SK-N-SH (cell line): ENCODE data around the gene PRRT2. TPM values are rescaled to one million over a fixed set of nuclear protein-coding genes. Genes with fewer than 3 reads are reported as not detected.

ENCODE experiments used
- CTCF ChIA-PET: fragments of 300-600, 350-600 bp; formaldehyde crosslinking; extraction: SDS; loops from one replicate; lab custom pipeline; 2021; lab: Yijun Ruan, JAX
- POLR2A ChIA-PET: fragments of 350-600 bp; sonication (Branson Sonifier 250); formaldehyde crosslinking; extraction: SDS; loops from one replicate; lab custom pipeline; 2020; ENCODE audit warnings: antibody characterized with exemption, inconsistent platforms; lab: Yijun Ruan, JAX
- DNase-seq: peaks from one replicate; pipeline ENCODE4 v3.0.0; 2012
- H2AFZ ChIP-seq: fragments of 200-600 bp; sonication (generic); 2 replicates; pipeline ENCODE4 v1.8.1; 2016; ENCODE audit warnings: antibody characterized with exemption, mild to moderate bottlenecking, low read depth
- H3F3A ChIP-seq: fragments of 200-600 bp; sonication (generic); replicated peaks from 2 replicates; pipeline ENCODE3; 2016; ENCODE audit warnings: antibody characterized with exemption, mild to moderate bottlenecking; ENCODE audit not compliant: insufficient read depth
- H3K27ac ChIP-seq, 2 experiments: fragments of 200-500 bp in 1 of 2; fragments of 200-600 bp in 1 of 2; sonication (Bioruptor generic) in 1 of 2; sonication (generic), shearing (Covaris generic) in 1 of 2; 2 replicates each; pipeline versions ENCODE4 v1.5.1 to v1.6.1; 2014 to 2016; ENCODE audit warnings: low read depth in 2 of 2, inconsistent platforms in 1 of 2, low read length in 1 of 2, mild to moderate bottlenecking in 1 of 2, mixed read lengths in 1 of 2
- H3K27me3 ChIP-seq: fragments of 200-600 bp; sonication (generic), shearing (Covaris generic); 2 replicates; pipeline ENCODE4 v1.6.1; 2016; ENCODE audit warnings: mixed run types; ENCODE audit not compliant: insufficient read depth
- H3K36me3 ChIP-seq, 2 experiments: fragments of 200-500 bp in 1 of 2; fragments of 200-600 bp in 1 of 2; sonication (Bioruptor generic) in 1 of 2; sonication (generic) in 1 of 2; replicated peaks in 1 of 2; 2 replicates each; pipeline versions ENCODE3 to v1.5.1; 2014 to 2016; ENCODE audit warnings: low read length in 1 of 2, mild to moderate bottlenecking in 1 of 2; ENCODE audit not compliant: insufficient read depth in 2 of 2, control insufficient read depth in 1 of 2
- H3K4me1 ChIP-seq, 2 experiments: fragments of 200-500 bp in 1 of 2; fragments of 200-600 bp in 1 of 2; sonication (Bioruptor generic) in 1 of 2; sonication (generic), shearing (Covaris generic) in 1 of 2; 2 replicates each; pipeline versions ENCODE4 v1.5.1 to v1.6.1; 2014 to 2016; ENCODE audit warnings: low read depth in 1 of 2, low read length in 1 of 2, mixed run types in 1 of 2; ENCODE audit not compliant: insufficient read depth in 2 of 2, control insufficient read depth in 1 of 2
- H3K4me2 ChIP-seq: fragments of 200-600 bp; sonication (generic), shearing (Covaris generic); 2 replicates; pipeline ENCODE4 v1.6.1; 2017; ENCODE audit warnings: mixed run types
- H3K4me3 ChIP-seq, 2 experiments: fragments of 200-500 bp in 1 of 2; fragments of 200-600 bp in 1 of 2; sonication (Bioruptor generic) in 1 of 2; sonication (generic), shearing (Covaris generic) in 1 of 2; 2 replicates each; pipeline versions ENCODE4 v1.5.1 to v1.8.1; 2014 to 2016; ENCODE audit warnings: low read depth in 2 of 2, inconsistent platforms in 1 of 2, low read length in 1 of 2, mild to moderate bottlenecking in 1 of 2, mixed read lengths in 1 of 2, moderate library complexity in 1 of 2
- H3K79me2 ChIP-seq: fragments of 200-600 bp; sonication (generic); 2 replicates; pipeline ENCODE4 v1.8.1; 2017; ENCODE audit warnings: mild to moderate bottlenecking; ENCODE audit not compliant: insufficient read depth
- H3K9ac ChIP-seq: fragments of 200-600 bp; sonication (generic); 2 replicates; pipeline ENCODE4 v1.6.1; 2017; ENCODE audit warnings: mixed run types
- H3K9me2 ChIP-seq: fragments of 200-600 bp; sonication (generic); 2 replicates; pipeline ENCODE4 v1.6.1; 2017; ENCODE audit warnings: mixed run types
- H3K9me3 ChIP-seq: fragments of 200-600 bp; sonication (generic); 2 replicates; pipeline ENCODE4 v1.6.1; 2017; ENCODE audit warnings: mixed run types, mild to moderate bottlenecking, moderate library complexity
- H4K20me1 ChIP-seq: fragments of 200-600 bp; sonication (generic); 2 replicates; pipeline ENCODE4 v1.6.1; 2017; ENCODE audit warnings: mild to moderate bottlenecking, mixed run types; ENCODE audit not compliant: insufficient read depth
- CHD2 ChIP-seq: fragments of 150-350 bp; IDR thresholded peaks from 2 replicates; pipeline ENCODE4 v1.6.1; 2018; ENCODE audit warnings: low read length; ENCODE audit not compliant: partially characterized antibody
- ELF1 ChIP-seq: IDR thresholded peaks from 2 replicates; pipeline ENCODE4 v1.4.0; 2012
- FOXJ3 ChIP-seq: sonication (generic); formaldehyde crosslinking; IDR thresholded peaks from 2 replicates; pipeline ENCODE4 v1.5.1; 2020; ENCODE audit warnings: mild to moderate bottlenecking, missing genetic modification reagents
- GATA2 ChIP-seq: sonication (generic); formaldehyde crosslinking; IDR thresholded peaks from 2 replicates; pipeline ENCODE4 v1.5.0; 2020; ENCODE audit warnings: mild to moderate bottlenecking, missing genetic modification reagents
- POLR2AphosphoS5 ChIP-seq: IDR thresholded peaks from 2 replicates; pipeline ENCODE4 v1.6.1; 2012; ENCODE audit warnings: low read depth, low read length
- RCOR1 ChIP-seq: fragments of 150-350 bp; IDR thresholded peaks from 2 replicates; pipeline ENCODE4 v1.6.1; 2017; ENCODE audit warnings: antibody characterized with exemption, low read length
- RFX5 ChIP-seq: IDR thresholded peaks from 2 replicates; pipeline ENCODE4 v1.6.1; 2012; ENCODE audit warnings: mild to moderate bottlenecking, improper control_type of control experiment, low read length
- RXRA ChIP-seq: IDR thresholded peaks from 2 replicates; pipeline ENCODE4 v1.4.0; 2012; ENCODE audit warnings: low read depth, mild to moderate bottlenecking, borderline replicate concordance
- TAF1 ChIP-seq: IDR thresholded peaks from 2 replicates; pipeline ENCODE4 v1.6.1; 2012; ENCODE audit warnings: low read depth, mild to moderate bottlenecking, low read length, moderate library complexity, borderline replicate concordance
- TCF12 ChIP-seq: IDR thresholded peaks from 2 replicates; pipeline ENCODE4 v1.4.0; 2012
- USF1 ChIP-seq: IDR thresholded peaks from 2 replicates; pipeline ENCODE4 v1.4.0; 2012; ENCODE audit warnings: low read depth, borderline replicate concordance
- WGBS: methylation state at CpG from one replicate; pipeline ENCODE4 v1.1.6; 2017; ENCODE audit warnings: low lambda C conversion rate; 5-methylcytosine and 5-hydroxymethylcytosine counted together
- polyA plus RNA-seq, 3 experiments: library from polyadenylated mRNA; depleted of rRNA; stranded (reverse); fragments of >200 nt; gene quantifications; 2 replicates each; pipeline ENCODE4 v1.2.3, GENCODE V29; 2012
- TF ChIP-seq, protein P1 (sequence below): IDR thresholded peaks from 2 replicates; pipeline ENCODE4 v1.4.0; 2012; ENCODE audit warnings: low read depth, borderline replicate concordance
- TF ChIP-seq, protein P2 (sequence below): IDR thresholded peaks from 2 replicates; pipeline ENCODE4; 2012

The PRRT2 gene
- polyA plus RNA-seq, 1 of the 3 experiments (the other 2 are of a cell fraction): 28.1 TPM

DNA sequence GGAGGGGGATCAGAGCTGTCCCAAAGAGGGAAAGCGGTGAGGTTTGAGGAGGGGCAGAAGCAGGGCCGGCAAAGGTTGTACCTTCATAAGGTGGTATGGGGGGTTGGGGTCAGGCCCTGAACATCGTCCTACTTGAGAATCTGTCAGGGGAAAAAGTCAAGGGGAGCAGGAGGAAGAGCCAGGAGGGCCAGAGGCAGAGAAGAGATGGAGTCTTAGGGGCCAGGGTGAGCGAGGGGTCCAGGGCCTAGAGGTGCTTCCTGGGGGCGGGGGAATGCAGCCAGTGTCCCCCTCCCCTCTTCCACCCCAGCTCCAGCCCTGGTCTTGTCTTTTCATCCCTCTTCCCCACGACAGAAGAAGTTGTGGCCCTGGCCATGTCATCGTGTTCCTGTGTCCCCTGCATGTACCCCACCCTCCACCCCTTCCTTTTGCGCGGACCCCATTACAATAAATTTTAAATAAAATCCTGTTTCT lies 1.3 kb upstream of the PRRT2 start:
- no peaks in the 10 kb centered on the region for H3K27me3 ChIP-seq
- peak overlapping the region; percentile 87 to 97 for H3K27ac ChIP-seq
- H3K9me2 ChIP-seq: no peaks in the 10 kb centered on the region
- WGBS: 29% methylated on average over 8 of the region's 9 CpGs
- peaks cover 47 to 71% of the 10 kb centered on the region in 2 experiments for H3K4me1 ChIP-seq
- peaks cover 45% of the 10 kb centered on the region for H3F3A ChIP-seq
- peaks cover 13 to 18% of the 10 kb centered on the region in 2 experiments for H3K36me3 ChIP-seq
- no peaks in the 10 kb centered on the region for H3K9me3 ChIP-seq
- POLR2A ChIA-PET: interaction anchor here (1.2 kb wide), 1 partner anchor 10 kb away, joined by 4 read pairs; the partner anchor contains the start of gene MVP
- H3K4me2 ChIP-seq: peak overlapping the region; percentile 97
- H4K20me1 ChIP-seq: peaks cover 15% of the 10 kb centered on the region
- H3K9ac ChIP-seq: no peak overlapping the region
- CTCF ChIA-PET: interaction anchor here (1.0 to 1.7 kb wide), 4 partner anchors 17 to 222 kb away, joined by 3 to 6 read pairs (median 4); partner anchors contain the start of gene TLCD3B
- peaks cover 65% of the 10 kb centered on the region for H3K79me2 ChIP-seq
- DNase-seq: no peak
- peak overlapping the region; percentile 68 to 80; a peak in 3 of 4 replicates for H3K4me3 ChIP-seq
- TF ChIP-seq POLR2AphosphoS5 (no peak), RCOR1 (no peak), TCF12 (no peak), RXRA (no peak), USF1 (no peak), CHD2 (no peak), ELF1 (no peak), RFX5 (no peak), TAF1 (no peak), FOXJ3 (CRISPR knock-in tag) (no peak), GATA2 (CRISPR knock-in tag) (no peak)
- TF ChIP-seq, protein P1, sequence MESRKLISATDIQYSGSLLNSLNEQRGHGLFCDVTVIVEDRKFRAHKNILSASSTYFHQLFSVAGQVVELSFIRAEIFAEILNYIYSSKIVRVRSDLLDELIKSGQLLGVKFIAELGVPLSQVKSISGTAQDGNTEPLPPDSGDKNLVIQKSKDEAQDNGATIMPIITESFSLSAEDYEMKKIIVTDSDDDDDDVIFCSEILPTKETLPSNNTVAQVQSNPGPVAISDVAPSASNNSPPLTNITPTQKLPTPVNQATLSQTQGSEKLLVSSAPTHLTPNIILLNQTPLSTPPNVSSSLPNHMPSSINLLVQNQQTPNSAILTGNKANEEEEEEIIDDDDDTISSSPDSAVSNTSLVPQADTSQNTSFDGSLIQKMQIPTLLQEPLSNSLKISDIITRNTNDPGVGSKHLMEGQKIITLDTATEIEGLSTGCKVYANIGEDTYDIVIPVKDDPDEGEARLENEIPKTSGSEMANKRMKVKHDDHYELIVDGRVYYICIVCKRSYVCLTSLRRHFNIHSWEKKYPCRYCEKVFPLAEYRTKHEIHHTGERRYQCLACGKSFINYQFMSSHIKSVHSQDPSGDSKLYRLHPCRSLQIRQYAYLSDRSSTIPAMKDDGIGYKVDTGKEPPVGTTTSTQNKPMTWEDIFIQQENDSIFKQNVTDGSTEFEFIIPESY: no peak
- TF ChIP-seq, protein P2, sequence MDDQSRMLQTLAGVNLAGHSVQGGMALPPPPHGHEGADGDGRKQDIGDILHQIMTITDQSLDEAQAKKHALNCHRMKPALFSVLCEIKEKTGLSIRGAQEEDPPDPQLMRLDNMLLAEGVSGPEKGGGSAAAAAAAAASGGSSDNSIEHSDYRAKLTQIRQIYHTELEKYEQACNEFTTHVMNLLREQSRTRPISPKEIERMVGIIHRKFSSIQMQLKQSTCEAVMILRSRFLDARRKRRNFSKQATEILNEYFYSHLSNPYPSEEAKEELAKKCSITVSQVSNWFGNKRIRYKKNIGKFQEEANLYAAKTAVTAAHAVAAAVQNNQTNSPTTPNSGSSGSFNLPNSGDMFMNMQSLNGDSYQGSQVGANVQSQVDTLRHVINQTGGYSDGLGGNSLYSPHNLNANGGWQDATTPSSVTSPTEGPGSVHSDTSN: no peak
- no peak overlapping the region for H2AFZ ChIP-seq
